ENCODE data around the gene SLC7A8.
"Not testable (repeated sequence)": the region's sequence is repeated elsewhere in the genome, so short reads cannot be mapped to it uniquely, and the experiment has no call there.

Gene SLC7A8

GRCh38 chr14:23112359-23113178, 70.9 kb downstream of the SLC7A8 start:
- peak; percentile 87 to 89 for DNase-seq

GRCh38 chr14:23110579-23111365, 72.7 kb downstream of the SLC7A8 start:
- DNase-seq: no peak

GRCh38 chr14:23109769-23110168, 73.7 kb downstream of the SLC7A8 start:
- no peak for DNase-seq

GRCh38 chr14:23108169-23108568, 75.3 kb downstream of the SLC7A8 start:
- DNase-seq: not testable (repeated sequence)

GRCh38 chr14:23107620-23108019, 75.8 kb downstream of the SLC7A8 start:
- DNase-seq: not testable (repeated sequence)

GRCh38 chr14:23106747-23107045, 76.8 kb downstream of the SLC7A8 start:
- DNase-seq: no peak

GRCh38 chr14:23105348-23105824, 78.1 kb downstream of the SLC7A8 start:
- no peak for DNase-seq

GRCh38 chr14:23104591-23105347, 78.7 kb downstream of the SLC7A8 start, which contains the start of gene CIROP:
Gene CIROP, minus strand, starts transcription at chr14:23104989. Its CDS starts 69 bp downstream, at chr14:23104920.
- DNase-seq: no peak

GRCh38 chr14:23104070-23104590, 79.3 kb downstream of the SLC7A8 start:
- DNase-seq: no peak

- DNase-seq: no peak
Observed at GRCh38 chr14:23103581-23103980, 79.9 kb downstream of the SLC7A8 start.

GRCh38 chr14:23102801-23103200, 80.7 kb downstream of the SLC7A8 start:
- no peak for DNase-seq

GRCh38 chr14:23101986-23102625, 81.4 kb downstream of the SLC7A8 start:
- no peak for DNase-seq

GRCh38 chr14:23101213-23101970, 82.1 kb downstream of the SLC7A8 start:
- no peak for DNase-seq

- DNase-seq: peak in 1 of 2 experiments; percentile 9
Observed at GRCh38 chr14:23099212-23099861, 84.1 kb downstream of the SLC7A8 start.

GRCh38 chr14:23097786-23098185, 85.7 kb downstream of the SLC7A8 start:
- no peak for DNase-seq

- no peak for DNase-seq
Observed at GRCh38 chr14:23095196-23096108, 88.0 kb downstream of the SLC7A8 start, which contains the start of gene C14orf119. Gene C14orf119, plus strand, starts transcription at chr14:23095505. Its CDS starts 2,154 bp downstream, at chr14:23097659.

- no peak for DNase-seq
Observed at GRCh38 chr14:23094666-23095195, 88.7 kb downstream of the SLC7A8 start, which contains the start of gene ACIN1. Gene ACIN1, minus strand, starts transcription at chr14:23095136. Its CDS starts 24 bp downstream, at chr14:23095112.

- DNase-seq: no peak
Observed at GRCh38 chr14:23093991-23094665, 89.3 kb downstream of the SLC7A8 start.

GRCh38 chr14:23093526-23093925, 89.9 kb downstream of the SLC7A8 start:
- no peak for DNase-seq

Data from Kasumi-1 (cell line).